KOPT-K1 (cell line): ENCODE data around the gene OPA1.

Experiments used
- H3K27ac ChIP-seq: fragments of 200-600 bp; sonication (generic); 2 replicates; pipeline ENCODE4 v1.5.1; 2016; ENCODE audit warnings: antibody characterized with exemption, mild to moderate bottlenecking, low read depth, low read length; ENCODE audit not compliant: poor library complexity, severe bottlenecking
- H3K36me3 ChIP-seq: fragments of 200-600 bp; sonication (generic); 2 replicates; pipeline ENCODE4 v1.5.1; 2017; ENCODE audit warnings: antibody characterized with exemption, mild to moderate bottlenecking, low read length, moderate library complexity; ENCODE audit not compliant: insufficient read depth
- H3K9me3 ChIP-seq: fragments of 200-600 bp; sonication (generic); 2 replicates; pipeline ENCODE4 v1.5.1; 2017; ENCODE audit warnings: antibody characterized with exemption, low read length, mild to moderate bottlenecking; ENCODE audit not compliant: insufficient read depth, poor library complexity, severe bottlenecking

OPA1 gene

GRCh38 chr3:193693774-193694173 lies 100.8 kb downstream of the OPA1 start:
- Histone ChIP-seq H3K27ac (no peak overlapping the region), H3K9me3 (no peaks in the 10 kb centered on the region), H3K36me3 (peaks cover 63% of the 10 kb centered on the region)

- no peak overlapping the region for H3K27ac ChIP-seq
- H3K36me3 ChIP-seq, result peaks cover 26% of the 10 kb centered on the region; the same call in 1 of the 2 replicates
- no peaks in the 10 kb centered on the region for H3K9me3 ChIP-seq
Observed at GRCh38 chr3:193701953-193702635, 109.1 kb downstream of the OPA1 start.

DNA sequence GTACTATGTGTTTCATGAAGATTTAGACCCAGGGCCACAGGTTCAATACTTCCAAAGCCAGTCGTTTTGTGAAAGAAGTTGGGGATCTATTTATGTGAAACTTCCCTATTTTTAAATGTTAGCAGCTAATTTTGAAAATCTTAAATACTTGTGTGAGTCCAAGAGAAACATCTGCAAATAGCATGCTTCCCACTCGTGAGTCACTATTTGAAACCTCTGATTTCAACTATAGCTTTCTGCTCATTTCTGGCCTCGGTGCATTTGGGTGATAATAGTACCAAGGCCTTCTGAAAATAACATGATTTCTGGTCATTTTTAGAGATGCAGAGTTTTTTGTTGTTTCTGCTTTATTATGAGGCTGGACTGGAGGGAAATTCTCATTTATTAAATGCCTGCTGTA lies 110.0 kb downstream of the OPA1 start:
- H3K36me3 ChIP-seq, result peaks cover 26% of the 10 kb centered on the region; the same call in 1 of the 2 replicates
- H3K9me3 ChIP-seq, result no peaks in the 10 kb centered on the region
- H3K27ac ChIP-seq, result no peak overlapping the region

DNA sequence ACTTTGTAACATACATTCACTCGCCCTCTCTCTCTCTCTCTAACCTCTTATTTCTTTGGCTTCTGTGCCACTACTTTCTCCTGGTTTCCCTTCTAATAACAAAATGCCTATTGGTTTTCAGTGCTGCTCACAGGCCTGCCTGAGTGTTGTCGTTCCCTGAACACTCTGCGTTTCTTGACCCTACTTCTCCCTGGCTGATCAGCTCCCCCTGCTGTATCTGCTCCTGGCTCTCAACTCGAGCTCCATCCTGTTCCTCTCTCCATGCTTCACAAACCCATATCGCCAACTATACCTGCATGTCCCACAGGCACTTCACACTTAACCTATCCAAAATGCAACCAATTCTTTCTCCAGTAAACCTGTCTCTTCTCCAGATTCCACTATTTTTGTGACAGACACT lies 111.4 kb downstream of the OPA1 start:
- Histone ChIP-seq H3K36me3 (peaks cover 22% of the 10 kb centered on the region; the same call in 1 of the 2 replicates), H3K9me3 (no peaks in the 10 kb centered on the region), H3K27ac (no peak overlapping the region)

- H3K36me3 ChIP-seq, result no peaks in the 10 kb centered on the region
- H3K27ac ChIP-seq, result no peak overlapping the region
- no peaks in the 10 kb centered on the region for H3K9me3 ChIP-seq
Observed at GRCh38 chr3:193708270-193708669, 115.3 kb downstream of the OPA1 start.

GRCh38 chr3:193710286-193711165 lies 117.5 kb downstream of the OPA1 start:
- no peak overlapping the region for H3K27ac ChIP-seq
- no peaks in the 10 kb centered on the region for H3K36me3 ChIP-seq
- H3K9me3 ChIP-seq, result peaks cover 20% of the 10 kb centered on the region

GRCh38 chr3:193711166-193711485 lies 118.1 kb downstream of the OPA1 start:
- H3K9me3 ChIP-seq, result peaks cover 26% of the 10 kb centered on the region
- no peak overlapping the region for H3K27ac ChIP-seq
- H3K36me3 ChIP-seq, result no peaks in the 10 kb centered on the region

GRCh38 chr3:193711523-193711963 lies 118.5 kb downstream of the OPA1 start:
- Histone ChIP-seq H3K27ac (no peak overlapping the region), H3K36me3 (no peaks in the 10 kb centered on the region)

GRCh38 chr3:193711964-193712598 lies 119.1 kb downstream of the OPA1 start:
- H3K9me3 ChIP-seq, result peaks cover 30% of the 10 kb centered on the region
- no peaks in the 10 kb centered on the region for H3K36me3 ChIP-seq
- H3K27ac ChIP-seq, result no peak overlapping the region

More at GRCh38 chr3:193711523-193711963, 118.5 kb downstream of the OPA1 start:
- peaks cover 30% of the 10 kb centered on the region for H3K9me3 ChIP-seq

DNA sequence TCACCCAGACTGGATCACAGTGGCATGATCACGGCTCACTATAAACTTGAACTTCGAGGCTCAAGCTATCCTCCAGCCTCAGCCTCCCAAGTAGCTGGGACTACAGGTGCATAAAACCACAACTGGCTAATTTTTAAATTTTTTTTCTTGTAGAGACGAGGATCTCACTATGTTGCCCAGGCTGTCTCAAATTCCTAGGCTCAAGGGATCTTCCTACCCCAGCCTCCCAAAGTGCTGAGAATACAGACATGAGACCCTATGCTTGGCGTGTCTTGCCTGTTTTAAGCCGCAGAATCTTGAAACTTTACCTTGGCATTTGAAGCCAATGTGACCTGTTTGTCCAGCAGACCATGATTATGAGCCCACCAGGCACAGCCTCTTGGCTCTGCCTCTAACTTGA lies 119.9 kb downstream of the OPA1 start:
- Histone ChIP-seq H3K9me3 (peaks cover 30% of the 10 kb centered on the region), H3K27ac (no peak overlapping the region)

GRCh38 chr3:193714523-193715137 lies 121.6 kb downstream of the OPA1 start:
- no peaks in the 10 kb centered on the region for H3K36me3 ChIP-seq
- peaks cover 30% of the 10 kb centered on the region for H3K9me3 ChIP-seq

More for the DNA sequence above, 119.9 kb downstream of the OPA1 start:
- H3K36me3 ChIP-seq, result no peaks in the 10 kb centered on the region

GRCh38 chr3:193716150-193716549 lies 123.1 kb downstream of the OPA1 start:
- Histone ChIP-seq H3K9me3 (peaks cover 30% of the 10 kb centered on the region), H3K27ac (no peak overlapping the region)

More at GRCh38 chr3:193714523-193715137, 121.6 kb downstream of the OPA1 start:
- no peak overlapping the region for H3K27ac ChIP-seq

DNA sequence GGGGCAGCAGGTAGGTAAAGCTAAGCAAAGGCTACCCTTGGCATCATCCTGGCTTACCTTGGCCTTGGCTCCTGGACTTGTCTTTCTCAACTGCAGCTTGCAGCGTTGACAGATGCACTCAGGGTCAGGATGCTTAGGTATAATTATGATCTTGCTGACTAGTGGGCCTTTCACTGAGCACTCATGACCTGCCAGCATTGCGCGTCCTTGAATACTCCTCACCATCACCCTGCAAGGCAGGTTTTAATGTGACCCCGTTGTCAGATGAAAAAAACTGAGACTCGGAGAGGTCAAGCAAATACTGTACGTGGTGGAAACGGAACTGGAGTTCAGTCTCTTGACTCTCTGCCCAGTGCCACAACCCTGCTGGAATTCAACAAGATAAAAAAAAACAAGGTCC lies 126.7 kb downstream of the OPA1 start:
- no peaks in the 10 kb centered on the region for H3K36me3 ChIP-seq
- H3K27ac ChIP-seq, result no peak overlapping the region
- peaks cover 18% of the 10 kb centered on the region for H3K9me3 ChIP-seq

More at GRCh38 chr3:193716150-193716549, 123.1 kb downstream of the OPA1 start:
- no peaks in the 10 kb centered on the region for H3K36me3 ChIP-seq

DNA sequence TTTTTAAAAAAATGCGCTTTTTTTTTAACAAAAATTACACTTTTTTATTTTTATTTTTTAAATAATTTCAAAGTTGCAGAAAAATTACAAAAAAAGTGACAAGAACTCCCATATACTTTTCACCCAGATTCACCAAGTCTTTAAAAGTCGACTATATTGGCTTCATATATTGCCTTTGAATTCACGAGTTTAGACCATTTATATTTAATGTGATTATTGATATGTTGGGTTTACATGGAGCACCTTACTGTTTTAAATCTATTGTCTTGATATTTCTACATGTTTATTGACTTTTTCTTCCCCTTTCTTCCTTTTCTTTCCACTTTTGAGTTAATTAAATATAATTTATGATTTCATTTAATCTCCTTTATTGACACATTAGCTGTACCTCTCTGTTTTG lies 127.2 kb downstream of the OPA1 start:
- Histone ChIP-seq H3K36me3 (no peaks in the 10 kb centered on the region), H3K27ac (no peak overlapping the region), H3K9me3 (peaks cover 14% of the 10 kb centered on the region)

- no peaks in the 10 kb centered on the region for H3K36me3 ChIP-seq
- H3K9me3 ChIP-seq, result no peaks in the 10 kb centered on the region
- H3K27ac ChIP-seq, result no peak overlapping the region
Observed at GRCh38 chr3:193722566-193722965, 129.6 kb downstream of the OPA1 start.
